Stimulated activated CD4-positive, alpha-beta T cell treated with anti-CD3 and anti-CD28 coated beads, Interleukin-1b, Interleukin-23, amount 100 ng/mL, for 1 hour (primary cell): ENCODE measurements around the gene CPVL.

Experiments
- DNase-seq, 2 donors: peaks; one replicate each; pipeline ENCODE4 v3.0.0-alpha.2; 2020; ENCODE audit warnings: low read depth in 2 of 2

Gene CPVL

DNA sequence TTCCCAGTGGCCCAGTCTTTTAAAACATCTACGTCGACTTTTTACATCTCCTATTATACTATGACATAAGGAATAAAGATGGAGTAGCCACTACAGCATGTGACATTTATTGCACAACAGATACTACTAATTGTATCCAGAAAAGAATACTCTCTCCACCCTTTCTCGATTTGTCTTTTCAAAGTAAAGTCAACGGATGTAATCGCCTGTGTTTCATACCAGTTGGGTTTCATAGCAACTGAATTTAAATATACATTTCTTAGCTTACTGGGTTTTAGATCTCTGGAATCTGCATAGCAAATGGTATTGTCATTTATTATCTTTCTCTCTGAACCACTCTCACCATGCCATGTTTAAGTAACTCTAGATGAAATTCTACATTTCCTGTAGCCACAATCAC, 101.8 kb downstream of the CPVL start:
- no peak for DNase-seq

DNA sequence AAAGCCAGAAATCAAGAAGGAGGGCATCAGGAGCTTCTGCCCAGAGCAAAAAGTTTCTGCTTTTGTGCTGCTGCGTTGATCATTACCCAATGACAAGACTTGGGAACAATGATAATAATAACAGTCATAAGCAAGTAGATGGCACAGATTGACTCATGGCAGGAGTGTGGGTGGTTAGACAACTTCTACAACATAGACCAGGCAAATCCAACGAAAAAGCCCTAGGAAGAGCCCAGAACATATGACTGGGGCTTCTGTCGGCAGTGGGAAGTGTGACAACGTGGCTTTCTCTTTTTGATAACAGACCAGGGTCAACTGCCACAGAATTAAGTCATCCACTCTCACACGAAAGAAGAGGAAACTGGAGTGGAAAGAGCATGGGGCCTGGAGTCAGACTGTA, 102.8 kb downstream of the CPVL start:
- no peak for DNase-seq

DNA sequence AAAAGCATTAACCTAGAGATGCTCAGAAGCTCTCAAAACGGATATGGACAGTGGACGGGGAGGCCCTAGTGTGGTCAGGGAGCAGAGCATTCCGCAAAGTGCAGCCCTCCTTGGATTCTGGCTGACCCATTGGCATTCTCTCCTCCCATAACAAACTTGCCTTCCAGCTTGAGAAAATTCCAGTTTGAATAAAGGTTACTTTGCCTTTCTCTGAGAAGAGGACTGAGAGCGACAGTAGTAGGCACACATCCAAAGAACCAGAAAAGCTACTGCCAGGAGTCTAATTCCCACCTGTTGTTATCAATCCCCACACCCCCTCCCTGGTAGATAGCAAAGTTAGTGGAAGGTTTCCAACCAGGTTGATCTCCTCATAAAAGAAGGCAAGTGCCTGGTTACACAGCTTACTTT, 103.5 kb downstream of the CPVL start:
- no peak for DNase-seq

DNA sequence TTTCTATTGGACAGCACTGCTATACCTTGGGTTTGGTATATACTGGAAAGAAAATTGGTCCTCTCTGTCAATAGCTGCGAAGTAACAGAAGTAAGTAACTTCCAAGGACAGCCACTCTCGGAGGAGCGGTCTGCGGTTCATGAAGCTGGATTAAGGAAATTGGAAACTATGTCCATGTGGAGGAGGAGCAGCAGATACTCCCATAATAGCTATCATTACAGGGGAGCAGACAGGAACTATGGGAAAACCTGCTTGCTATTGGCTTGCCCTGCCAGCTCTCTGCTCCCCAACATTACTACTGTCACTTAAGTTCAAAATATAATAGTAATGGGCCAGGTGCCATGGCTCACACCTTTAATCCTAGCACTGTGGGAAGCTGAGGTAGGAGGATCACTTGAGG, 104.3 kb downstream of the CPVL start:
- no peak for DNase-seq

DNA sequence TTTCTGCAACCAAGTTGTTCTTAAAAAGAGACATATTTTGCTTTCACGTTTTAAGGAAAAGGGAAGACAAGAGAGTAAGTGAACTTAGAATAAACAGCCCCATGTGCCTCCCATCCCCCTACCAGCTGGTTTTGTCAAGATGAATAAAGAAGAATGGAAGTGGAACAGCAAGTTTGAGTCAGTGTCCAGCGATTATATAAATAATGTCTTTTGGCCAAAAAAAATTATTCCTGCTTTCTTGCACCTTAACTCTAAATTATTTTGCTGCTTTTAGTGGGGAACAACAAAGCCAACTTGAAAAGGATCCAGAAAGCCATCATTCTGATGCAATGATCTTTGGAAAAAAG, 105.8 kb downstream of the CPVL start:
- DNase-seq, result no peak

DNA sequence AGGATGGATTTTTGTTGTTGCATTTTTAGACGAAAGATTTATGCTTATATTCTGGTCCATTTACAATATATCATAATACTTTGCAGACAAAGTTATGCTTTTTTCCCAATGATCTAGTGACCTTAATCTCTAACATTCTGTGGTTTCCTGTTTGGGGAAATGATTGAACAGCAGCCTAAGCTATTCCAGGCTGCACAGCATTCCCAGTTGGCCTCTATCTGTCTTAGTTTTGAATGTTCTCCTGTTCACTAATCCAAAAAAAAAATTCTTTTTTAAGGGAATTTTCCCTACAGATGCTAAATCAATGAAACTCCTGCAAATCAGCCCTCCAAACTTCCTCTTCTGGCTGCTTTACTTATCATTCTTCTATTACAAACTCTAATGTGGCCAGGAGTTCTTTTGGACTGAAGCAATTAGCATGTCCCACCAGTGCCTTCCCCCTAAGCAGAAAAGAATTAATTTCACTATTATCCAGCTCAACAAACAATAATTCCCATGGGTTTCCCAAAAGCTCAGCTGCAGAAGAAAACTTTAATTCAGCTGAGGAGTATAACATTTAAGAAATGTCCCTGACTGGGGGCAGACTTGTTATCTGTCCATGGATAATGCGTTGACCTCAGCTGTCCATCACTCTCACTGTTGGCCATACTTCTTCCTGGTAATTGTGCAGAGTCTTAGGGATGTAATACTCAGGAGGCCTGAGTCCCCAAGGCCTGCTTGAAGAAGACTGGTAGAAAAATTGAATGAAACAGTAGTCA, 106.3 kb downstream of the CPVL start:
- no peak for DNase-seq

DNA sequence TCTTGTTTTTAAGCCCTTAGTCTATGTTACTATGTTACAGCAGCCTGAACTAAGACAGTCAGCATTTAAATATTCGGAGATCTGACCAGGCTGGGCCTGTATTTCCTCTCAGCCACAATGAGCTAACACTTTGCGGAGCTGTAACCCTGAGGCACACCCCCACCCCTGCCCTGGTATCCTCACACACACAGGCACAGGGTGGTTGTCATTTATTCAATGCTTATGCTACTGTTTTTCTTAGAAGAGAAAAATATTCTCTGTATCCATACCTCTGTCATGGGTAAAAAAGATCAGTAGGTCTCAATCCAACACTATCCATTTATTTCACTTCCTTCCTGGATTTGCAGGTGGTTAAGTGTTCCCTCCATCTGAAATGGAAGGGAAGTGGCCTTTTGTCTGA, 107.9 kb downstream of the CPVL start:
- no peak for DNase-seq

DNA sequence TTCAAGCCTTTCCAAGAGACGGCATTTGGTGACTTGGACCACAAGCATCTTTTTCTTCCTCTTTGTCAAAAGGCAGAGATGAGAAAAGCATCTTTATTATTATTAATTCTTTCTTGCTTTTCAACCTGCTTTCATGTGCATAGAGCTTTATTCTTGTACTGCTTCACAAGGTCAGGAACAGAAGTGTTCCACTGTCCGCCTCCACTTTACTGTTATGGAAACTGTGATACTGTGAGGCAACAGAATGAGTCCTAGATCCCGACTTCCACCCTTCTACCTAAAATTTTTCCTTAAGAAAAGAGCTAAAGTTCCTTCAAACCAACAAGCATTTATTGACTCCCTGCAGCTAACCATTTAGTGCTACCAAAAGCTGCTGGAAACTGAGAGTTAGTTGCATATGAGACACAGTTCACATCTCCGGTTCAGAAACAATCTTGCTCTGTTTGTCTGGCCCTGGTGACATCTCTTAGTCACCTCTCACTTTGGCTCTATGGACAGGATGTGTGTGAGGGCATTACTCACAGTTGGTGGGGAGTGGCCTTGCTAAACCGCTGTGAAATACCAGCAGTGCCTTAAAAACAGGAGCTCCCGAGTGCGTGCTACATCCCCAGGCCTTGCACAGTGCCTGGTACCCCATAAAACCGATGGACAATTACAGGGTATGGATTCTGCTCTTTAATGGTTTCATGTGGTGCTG, 111.1 kb downstream of the CPVL start:
- no peak for DNase-seq

DNA sequence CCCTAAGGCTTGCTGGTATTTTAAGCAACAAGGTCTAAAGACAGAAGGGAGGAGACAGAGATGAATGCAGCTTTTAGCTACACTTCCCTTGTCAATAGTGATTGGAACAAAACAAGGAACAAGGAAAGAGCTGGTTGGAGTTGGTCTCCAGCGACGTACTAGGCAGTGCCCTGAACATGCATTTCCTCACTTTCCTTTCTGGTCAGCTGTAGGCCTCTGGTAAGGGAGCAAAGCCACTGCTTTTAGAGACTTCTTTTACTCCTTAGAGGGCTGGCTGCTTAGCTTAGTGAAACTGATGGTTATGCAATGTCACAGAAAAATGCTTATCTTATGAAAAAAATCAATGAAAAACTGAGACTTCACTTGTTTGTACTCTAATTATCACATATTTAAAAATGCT, 112.8 kb downstream of the CPVL start:
- DNase-seq, result no peak

DNA sequence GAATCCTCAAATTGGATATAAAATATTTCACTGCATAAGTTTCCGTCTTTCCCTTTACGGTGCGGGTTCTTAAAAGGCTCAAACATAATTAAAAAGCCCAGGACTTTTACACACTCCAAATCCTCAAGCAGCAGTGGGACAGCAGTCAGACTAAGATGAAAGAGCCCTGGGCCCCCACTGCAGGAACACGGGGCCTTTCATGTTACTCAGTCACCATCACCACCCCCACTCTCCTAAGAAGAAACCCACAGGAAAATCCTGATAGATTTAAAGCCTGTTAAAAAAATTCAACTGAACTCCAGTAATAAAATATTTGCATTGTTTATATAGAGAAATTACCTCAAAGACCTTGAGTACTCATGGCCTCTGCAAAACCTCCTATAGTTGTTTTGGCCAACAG, 114.2 kb downstream of the CPVL start:
- no peak for DNase-seq

DNA sequence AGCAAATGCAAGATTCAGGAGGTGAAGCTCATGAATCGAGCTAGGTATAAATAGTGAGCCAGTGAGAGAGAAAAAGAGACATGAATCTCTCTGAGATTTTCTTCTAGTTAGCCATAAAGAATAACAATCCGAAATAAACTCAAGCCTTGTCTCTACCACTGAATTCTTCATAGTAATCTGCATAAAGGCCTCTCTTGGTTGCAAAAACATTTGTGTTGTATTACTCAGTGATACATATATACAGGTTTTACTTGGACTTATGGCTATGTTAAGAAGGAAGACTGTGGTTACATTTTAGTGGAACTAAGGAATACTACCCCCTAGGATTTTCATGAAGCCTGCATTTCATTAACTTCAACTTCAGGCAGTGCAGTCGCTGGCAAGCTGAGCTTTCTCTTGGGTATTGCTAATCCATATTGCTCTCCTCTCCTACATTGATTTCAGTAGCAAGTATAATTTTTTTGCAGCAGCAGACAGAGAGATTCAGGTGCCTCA, 115.5 kb downstream of the CPVL start:
- no peak for DNase-seq

DNA sequence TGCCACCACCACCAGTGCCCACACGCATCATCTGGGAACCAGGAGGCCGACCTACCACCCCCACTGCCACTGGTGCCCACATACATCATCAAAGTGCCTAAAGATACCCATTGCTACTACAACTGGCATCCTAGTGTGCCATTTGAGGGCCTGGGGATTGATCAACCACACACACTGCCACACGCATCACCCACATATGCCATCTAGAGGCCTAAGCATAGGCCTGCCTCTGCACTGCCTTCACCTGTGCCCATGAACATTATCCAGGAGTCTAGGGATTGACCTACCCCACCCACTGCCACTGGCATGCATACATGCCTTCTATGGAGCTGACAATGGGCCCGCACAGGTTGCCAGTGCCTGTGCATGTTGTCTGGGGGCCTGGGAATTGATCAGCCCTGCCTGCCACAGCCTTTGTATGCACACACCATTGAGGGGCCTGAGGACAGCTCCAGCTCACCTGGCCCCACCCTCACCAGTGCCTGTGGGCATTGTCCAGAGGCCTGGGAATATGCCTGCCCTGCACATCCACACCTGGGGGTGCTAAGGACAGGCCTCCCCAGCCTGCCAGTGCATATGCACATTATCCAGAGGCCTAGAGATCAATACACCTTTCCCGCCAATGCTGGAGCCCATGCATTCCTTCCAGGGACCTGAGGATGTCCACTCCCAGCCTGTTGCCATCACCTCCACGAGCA, 123.9 kb downstream of the CPVL start:
- DNase-seq, result no peak

DNA sequence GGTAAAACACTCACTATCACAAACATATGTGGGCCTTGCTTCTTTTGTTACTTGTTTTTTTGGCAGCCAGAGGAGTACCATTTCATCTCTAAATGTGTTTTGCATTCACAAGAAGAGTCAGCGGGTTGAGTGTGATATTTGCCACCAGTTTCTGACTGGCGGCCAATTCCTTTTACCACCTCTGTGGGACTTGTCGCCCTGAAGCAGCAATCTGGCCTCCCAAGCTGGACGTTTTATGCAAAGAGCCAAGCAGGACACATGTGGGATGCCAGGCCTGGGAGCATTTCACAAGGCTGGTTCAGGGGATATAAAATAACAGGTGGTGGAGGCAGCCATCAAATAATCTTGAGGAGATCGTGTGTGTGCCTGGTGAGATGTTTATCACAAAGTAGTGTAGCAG, 126.4 kb downstream of the CPVL start:
- no peak for DNase-seq

DNA sequence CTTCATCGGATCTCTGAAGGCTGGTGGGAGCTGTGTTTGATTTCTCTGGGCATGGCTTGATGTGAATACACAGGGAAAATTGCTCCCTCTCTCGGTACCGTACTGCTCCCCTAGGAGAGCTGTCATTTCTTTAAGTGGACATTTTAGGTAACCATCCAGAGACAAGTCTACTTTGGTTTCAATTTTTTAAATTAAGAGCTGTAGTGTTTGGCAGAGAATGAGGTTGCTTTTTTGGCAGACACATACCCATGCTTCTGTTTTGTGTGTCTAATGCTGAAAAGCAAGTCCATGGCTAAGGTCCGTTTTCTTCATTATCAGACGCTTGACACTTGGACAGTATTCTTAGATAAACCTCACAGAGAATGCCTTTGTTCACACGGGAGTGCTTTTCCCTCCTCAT, 127.0 kb downstream of the CPVL start:
- no peak for DNase-seq

DNA sequence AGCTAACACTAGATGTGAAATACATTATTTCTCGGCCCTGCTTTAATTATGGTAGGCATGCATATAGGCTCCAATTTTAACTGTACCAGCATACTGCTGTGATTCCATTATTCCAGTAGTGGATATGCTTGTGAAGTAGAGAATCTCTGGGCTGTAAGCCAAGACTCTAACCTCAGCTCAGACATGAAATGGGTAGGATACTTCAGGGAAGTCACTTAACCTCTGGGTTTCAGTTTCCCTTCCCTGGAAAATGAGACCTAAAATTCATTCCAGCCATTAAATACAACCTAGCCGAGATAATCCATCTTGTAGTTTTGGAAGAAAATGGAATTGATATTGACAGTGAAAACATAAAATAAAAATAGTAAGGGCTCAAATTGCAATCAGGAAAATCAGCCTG, 128.6 kb downstream of the CPVL start:
- no peak for DNase-seq

DNA sequence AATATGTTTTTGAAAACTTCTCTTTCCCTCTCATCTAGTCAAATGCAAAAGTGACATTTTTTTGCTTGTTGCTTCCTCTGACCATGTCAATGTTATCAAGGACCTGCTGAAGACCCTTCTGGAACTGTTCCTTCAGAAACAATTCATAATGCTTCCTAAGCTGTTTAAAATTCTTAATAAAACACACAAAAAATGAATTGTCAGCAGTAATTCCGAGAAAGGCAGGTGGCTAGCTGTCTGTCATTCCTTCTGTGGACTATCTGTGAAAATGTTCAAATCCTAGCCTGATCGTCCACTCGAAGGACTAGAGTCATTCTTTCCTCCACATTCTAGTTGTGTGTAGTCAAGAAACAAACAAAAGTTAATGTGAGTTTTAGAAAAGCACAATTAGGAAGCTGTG, 131.6 kb downstream of the CPVL start:
- DNase-seq, result no peak

DNA sequence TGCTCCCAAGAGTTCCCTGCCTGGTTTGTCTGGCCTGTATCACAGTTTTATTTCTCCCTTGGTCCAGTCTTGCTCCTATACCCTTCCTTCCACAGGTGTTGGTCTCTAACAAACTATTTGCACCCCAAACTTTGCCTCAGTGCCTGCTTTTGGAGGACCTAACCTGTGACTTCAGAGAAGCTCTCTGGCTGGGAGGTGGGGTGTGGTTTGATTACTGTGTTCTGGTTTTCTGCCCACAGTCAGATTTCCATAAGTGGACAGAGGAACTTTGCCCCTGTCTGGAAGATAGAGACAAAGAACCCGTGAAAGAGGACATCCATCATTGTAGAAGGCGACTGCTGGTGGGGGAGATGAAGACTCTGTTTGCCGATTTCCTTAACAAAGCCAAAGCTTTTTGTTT, 132.4 kb downstream of the CPVL start:
- DNase-seq, result no peak

DNA sequence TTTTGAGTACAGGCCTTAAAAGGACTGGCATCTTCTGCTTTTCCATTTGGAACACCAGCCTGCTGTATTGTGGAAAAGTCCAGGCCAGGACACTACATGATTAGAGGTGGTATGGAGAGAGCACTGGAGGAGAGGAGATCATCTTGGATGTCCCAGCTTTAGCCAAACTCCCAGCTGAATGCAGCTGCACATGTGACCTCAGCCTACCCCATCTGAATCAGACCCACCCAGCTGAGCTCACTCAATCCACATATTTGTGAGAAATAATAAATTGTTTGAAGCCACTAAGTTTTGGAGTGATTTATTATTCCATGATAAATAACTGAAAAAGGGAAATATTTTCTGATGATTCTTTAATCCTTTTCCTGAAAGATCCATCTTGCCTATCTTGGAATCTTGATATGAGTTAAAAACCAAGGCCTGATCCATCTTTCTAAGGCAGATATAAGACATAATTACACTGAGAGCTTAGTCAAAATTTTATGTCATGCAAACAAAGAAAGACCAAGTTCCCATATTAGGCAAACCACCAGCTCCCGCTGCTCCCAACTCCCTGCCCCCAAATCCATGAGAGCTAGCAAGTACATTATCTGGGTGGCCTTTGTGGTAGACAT, 133.1 kb downstream of the CPVL start:
- no peak for DNase-seq

DNA sequence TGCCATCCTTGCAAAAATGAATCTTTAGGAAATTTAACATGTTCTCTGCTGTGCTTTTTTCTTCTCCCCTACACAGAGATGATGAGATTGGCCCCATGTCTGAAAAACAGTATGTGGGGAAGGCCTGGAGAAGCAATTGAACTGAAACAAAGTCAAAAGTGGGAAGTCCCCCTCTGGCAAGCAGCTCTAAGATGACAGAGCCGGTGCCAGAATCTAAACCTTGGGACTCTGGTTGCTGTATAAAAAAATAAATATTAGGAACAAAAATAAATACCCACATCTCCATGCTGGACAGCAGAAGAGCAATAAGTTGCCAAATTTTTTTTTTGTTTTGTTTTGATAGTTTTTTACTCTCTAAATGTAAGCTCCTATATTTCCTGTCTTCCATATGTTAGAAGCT, 136.4 kb downstream of the CPVL start:
- no peak for DNase-seq

DNA sequence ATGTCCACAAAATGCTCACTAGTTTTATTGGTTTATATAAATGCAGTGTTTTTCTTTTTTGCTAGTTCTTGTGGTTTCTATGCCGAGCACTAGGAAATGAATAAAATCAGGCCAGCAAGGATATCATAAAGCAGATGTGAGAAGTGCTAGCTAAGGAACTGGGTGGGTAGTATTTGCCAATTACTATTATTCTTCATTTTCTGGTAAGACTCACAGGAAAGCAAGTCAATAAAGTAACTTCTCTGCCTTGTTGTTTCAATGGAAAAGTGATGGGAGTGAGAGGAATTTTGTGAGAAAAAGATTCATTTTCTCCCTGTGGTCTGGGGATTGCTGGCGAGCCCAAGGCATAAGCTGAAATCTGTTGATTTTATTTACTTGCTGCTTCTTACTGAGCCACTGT, 137.7 kb downstream of the CPVL start:
- DNase-seq, result no peak

DNA sequence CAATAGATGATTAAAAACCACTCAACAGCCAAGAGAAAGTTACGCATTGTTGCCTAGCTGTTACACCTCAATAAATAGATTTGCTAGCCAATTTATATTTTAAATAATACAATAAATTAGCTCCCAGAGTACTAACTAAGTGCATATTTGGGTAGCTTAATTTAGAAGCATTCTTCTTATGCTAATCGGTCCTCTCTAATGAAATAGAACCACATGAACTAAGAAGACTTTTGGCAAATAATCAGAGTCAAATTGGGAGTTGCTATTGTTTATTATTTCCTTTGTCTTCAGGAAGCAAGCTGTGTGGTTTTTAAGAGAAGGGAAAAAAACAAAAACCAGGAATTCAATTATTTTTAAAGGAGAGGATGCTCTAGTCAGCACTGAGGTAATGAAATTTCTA, 139.2 kb downstream of the CPVL start:
- DNase-seq, result no peak

DNA sequence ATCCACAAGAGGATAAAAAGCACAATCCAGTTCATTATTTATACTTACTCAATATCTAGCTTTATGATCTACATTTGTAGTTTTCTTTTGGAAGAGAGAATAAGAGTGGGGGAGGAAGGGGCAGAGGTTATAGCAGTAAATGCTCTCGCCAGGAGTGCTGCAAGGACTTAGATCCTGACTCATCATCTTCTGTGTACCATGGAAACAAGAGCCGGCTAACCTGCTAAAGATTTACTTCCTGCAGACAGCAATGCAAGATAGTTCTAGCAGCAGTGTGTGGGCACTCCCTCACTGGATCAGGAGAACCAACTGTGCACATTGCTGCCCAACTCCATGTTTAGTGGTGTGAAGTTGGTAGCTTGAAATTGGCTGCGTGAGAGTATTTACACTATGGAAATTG, 140.5 kb downstream of the CPVL start:
- DNase-seq, result no peak

DNA sequence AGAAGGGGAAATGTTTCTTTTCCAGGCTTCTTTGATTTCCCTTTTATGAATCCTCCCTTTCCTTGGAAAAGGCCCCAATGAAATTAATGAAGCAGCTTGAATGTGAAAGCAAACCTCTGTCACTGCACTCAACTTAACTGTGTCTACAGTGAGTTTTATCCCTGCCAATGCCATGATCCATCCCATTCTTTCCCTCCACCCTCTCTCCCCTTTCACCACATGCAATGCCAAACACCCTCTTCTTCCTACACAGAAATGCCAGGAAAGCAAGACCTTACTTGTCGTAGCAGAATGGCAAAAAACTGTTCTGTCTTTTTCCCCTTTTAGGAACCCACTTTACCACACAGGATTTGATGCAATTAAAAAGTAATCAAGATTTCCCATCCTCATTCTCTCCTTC, 140.9 kb downstream of the CPVL start:
- no peak for DNase-seq
